H9 (cell line): ENCODE measurements around the gene LGMN. TPM values are rescaled to one million over a fixed set of nuclear protein-coding genes. Genes with fewer than 3 reads are reported as not detected.
A peak's percentile ranks its signal among the peaks of the same experiment; 100 is the strongest.

ENCODE experiments used
- DNase-seq: peaks from one replicate; pipeline ENCODE4 v3.0.0-alpha.2; 2017
- H2AFZ ChIP-seq: one replicate; pipeline ENCODE4 v1.6.1; 2013; ENCODE audit warnings: mild to moderate bottlenecking, low read length, control low read depth, moderate library complexity
- H2AK5ac ChIP-seq: 2 replicates; pipeline ENCODE4 v1.6.1; 2013; ENCODE audit warnings: low read length, control low read depth, mixed read lengths; ENCODE audit not compliant: insufficient read length
- H2BK120ac ChIP-seq: one replicate; pipeline ENCODE4 v1.6.1; 2013; ENCODE audit warnings: low read depth, mild to moderate bottlenecking, low read length, control low read depth, inconsistent platforms; ENCODE audit not compliant: poor library complexity, severe bottlenecking
- H2BK12ac ChIP-seq: 2 replicates; pipeline ENCODE4 v1.6.1; 2013; ENCODE audit warnings: low read length, control low read depth, mixed read lengths, low read depth; ENCODE audit not compliant: insufficient read length
- H2BK15ac ChIP-seq: 2 replicates; pipeline ENCODE4 v1.6.1; 2013; ENCODE audit warnings: low read depth, low read length, control low read depth
- H2BK20ac ChIP-seq: one replicate; pipeline ENCODE4 v1.6.1; 2013; ENCODE audit warnings: low read depth, mild to moderate bottlenecking, low read length, control low read depth, inconsistent platforms; ENCODE audit not compliant: poor library complexity, severe bottlenecking
- H2BK5ac ChIP-seq: 2 replicates; pipeline ENCODE4 v1.6.1; 2013; ENCODE audit warnings: low read length, control low read depth, mixed read lengths; ENCODE audit not compliant: insufficient read length
- H3K14ac ChIP-seq: 2 replicates; pipeline ENCODE4 v1.6.1; 2013; ENCODE audit warnings: low read length, control low read depth; ENCODE audit not compliant: insufficient read depth
- H3K18ac ChIP-seq: 2 replicates; pipeline ENCODE4 v1.6.1; 2013; ENCODE audit warnings: low read depth, mild to moderate bottlenecking, mixed read lengths, low read length, control low read depth; ENCODE audit not compliant: insufficient read length
- H3K23ac ChIP-seq: 2 replicates; pipeline ENCODE4 v1.6.1; 2013; ENCODE audit warnings: low read length, control low read depth, mixed read lengths, low read depth; ENCODE audit not compliant: insufficient read length
- H3K23me2 ChIP-seq: 2 replicates; pipeline ENCODE4 v1.6.1; 2013; ENCODE audit warnings: low read depth, mild to moderate bottlenecking, mixed read lengths, low read length, control low read depth; ENCODE audit not compliant: insufficient read length, poor library complexity, severe bottlenecking
- H3K27ac ChIP-seq: 2 replicates; pipeline ENCODE4 v1.5.1; 2013; ENCODE audit warnings: low read length, control low read depth, mixed read lengths, low read depth; ENCODE audit not compliant: insufficient read length
- H3K27me3 ChIP-seq: 2 replicates; pipeline ENCODE4 v1.6.1; 2013; ENCODE audit warnings: low read length, control low read depth, inconsistent platforms; ENCODE audit not compliant: insufficient read depth
- H3K4ac ChIP-seq: 2 replicates; pipeline ENCODE4 v1.6.1; 2013; ENCODE audit warnings: low read depth, mild to moderate bottlenecking, control low read depth, inconsistent platforms, low read length, moderate library complexity
- H3K4me1 ChIP-seq: 2 replicates; pipeline ENCODE4 v1.6.1; 2013; ENCODE audit warnings: low read length, control low read depth, inconsistent platforms; ENCODE audit not compliant: insufficient read depth
- H3K4me2 ChIP-seq: 2 replicates; pipeline ENCODE4 v1.6.1; 2013; ENCODE audit warnings: low read length, control low read depth, mixed read lengths; ENCODE audit not compliant: insufficient read length, insufficient read depth
- H3K56ac ChIP-seq: 2 replicates; pipeline ENCODE4 v1.6.1; 2013; ENCODE audit warnings: low read depth, mild to moderate bottlenecking, mixed read lengths, low read length, control low read depth; ENCODE audit not compliant: insufficient read length
- H3K79me1 ChIP-seq: 2 replicates; pipeline ENCODE4 v1.6.1; 2013; ENCODE audit warnings: low read depth, mild to moderate bottlenecking, moderate library complexity, low read length, control low read depth, inconsistent platforms; ENCODE audit not compliant: insufficient read depth, poor library complexity, severe bottlenecking
- H3K79me2 ChIP-seq: 2 replicates; pipeline ENCODE4 v1.6.1; 2013; ENCODE audit warnings: low read length, control low read depth, inconsistent platforms; ENCODE audit not compliant: insufficient read depth
- H3K9ac ChIP-seq: 2 replicates; pipeline ENCODE4 v1.6.1; 2013; ENCODE audit warnings: low read length, control low read depth, mixed read lengths; ENCODE audit not compliant: insufficient read length; ENCODE audit errors: extremely low read depth
- H3K9me3 ChIP-seq: one replicate; pipeline ENCODE4 v1.6.1; 2013; ENCODE audit warnings: low read depth, low read length, inconsistent platforms; ENCODE audit not compliant: control insufficient read depth
- H3T11ph ChIP-seq: one replicate; pipeline ENCODE4 v1.6.1; 2013; ENCODE audit warnings: mild to moderate bottlenecking, low read length, control low read depth, inconsistent platforms
- H4K20me1 ChIP-seq: one replicate; pipeline ENCODE4 v1.6.1; 2013; ENCODE audit not compliant: control insufficient read depth, insufficient read length, insufficient read depth
- H4K5ac ChIP-seq: 2 replicates; pipeline ENCODE4 v1.6.1; 2013; ENCODE audit warnings: low read depth, mild to moderate bottlenecking, mixed read lengths, low read length, control low read depth; ENCODE audit not compliant: insufficient read length
- H4K8ac ChIP-seq: replicated peaks from 2 replicates; pipeline ENCODE4 v1.6.1; 2013; ENCODE audit warnings: low read length, control low read depth, mixed read lengths, low read depth; ENCODE audit not compliant: insufficient read length
- H4K91ac ChIP-seq: 2 replicates; pipeline ENCODE4 v1.6.1; 2013; ENCODE audit warnings: low read depth, mild to moderate bottlenecking, moderate library complexity, mixed read lengths, low read length, control low read depth; ENCODE audit not compliant: insufficient read length
- H3K27ac Mint-ChIP-seq, 3 experiments: 2 replicates in 2 of 3; 3 replicates in 1 of 3; pipeline ENCODE4 v1.8.0; 2020 to 2021; ENCODE audit warnings: mixed read lengths in 3 of 3, mild to moderate bottlenecking in 1 of 3, moderate library complexity in 1 of 3
- H3K27me3 Mint-ChIP-seq: 2 replicates; pipeline ENCODE4 v1.8.0; 2021; ENCODE audit warnings: low read depth, mild to moderate bottlenecking, moderate library complexity, mixed read lengths
- H3K36me3 Mint-ChIP-seq, 3 experiments: 2 replicates in 2 of 3; 3 replicates in 1 of 3; pipeline ENCODE4 v1.8.0; 2020 to 2021; ENCODE audit warnings: low read depth in 3 of 3, mixed read lengths in 3 of 3; ENCODE audit not compliant: insufficient read depth in 1 of 3
- H3K4me1 Mint-ChIP-seq, 2 experiments: 2 replicates each; pipeline ENCODE4 v1.8.0; 2020; ENCODE audit warnings: mixed read lengths in 2 of 2
- H3K4me3 Mint-ChIP-seq, 2 experiments: 2 replicates in 1 of 2; 3 replicates in 1 of 2; pipeline ENCODE4 v1.8.0; 2020 to 2021; ENCODE audit warnings: mild to moderate bottlenecking in 2 of 2, mixed read lengths in 2 of 2, moderate library complexity in 1 of 2
- H3K9me3 Mint-ChIP-seq, 2 experiments: 2 replicates in 1 of 2; 3 replicates in 1 of 2; pipeline ENCODE4 v1.8.0; 2020; ENCODE audit warnings: mild to moderate bottlenecking in 2 of 2, mixed read lengths in 2 of 2, moderate library complexity in 1 of 2
- WGBS: extraction: QIAGEN DNeasy Blood & Tissue Kit; methylation state at CpG from one replicate; pipeline ENCODE4 v1.1.7; 2013; ENCODE audit warnings: missing lambda C conversion rate, low lambda C conversion rate, mixed read lengths; ENCODE audit not compliant: insufficient read length; ENCODE audit errors: extremely low coverage; 5-methylcytosine and 5-hydroxymethylcytosine counted together
- total RNA-seq: library from RNA; stranded (reverse); gene quantifications from 2 replicates; pipeline ENCODE4 v1.2.1, GENCODE V29; 2021
- TF ChIP-seq, protein P1 (sequence below): fragments of 200-600 bp; sonication (generic); conservative IDR thresholded peaks from 3 replicates; pipeline ENCODE4 v1.8.0; 2021; ENCODE audit warnings: antibody characterized with exemption, mild to moderate bottlenecking

Gene LGMN
- total RNA-seq, 1 experiment from 2014 or later: 55.3 TPM

DNA sequence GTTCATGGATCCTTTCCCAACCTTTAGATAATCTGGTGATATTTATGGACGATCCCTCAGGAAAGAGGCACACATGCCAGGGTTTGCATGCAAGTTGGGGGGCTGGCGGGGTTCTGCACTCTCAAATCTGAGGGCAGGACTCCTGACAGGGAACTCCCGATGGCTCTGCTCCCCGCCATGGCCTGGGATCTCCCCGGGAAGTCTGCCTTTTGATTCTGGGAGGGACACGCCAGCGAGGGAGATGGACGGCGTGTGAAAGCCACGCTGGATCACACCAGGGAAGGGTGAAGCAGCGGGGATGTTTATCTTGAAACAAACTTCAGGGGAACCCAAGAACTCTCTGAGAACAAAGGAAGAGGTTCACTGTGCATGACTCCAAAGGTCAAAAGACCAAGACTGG lies 43.6 kb downstream of the LGMN start:
- Histone ChIP-seq H3K9ac (no peak overlapping the region), H2AFZ (no peak overlapping the region), H4K8ac (no peak overlapping the region), H3K14ac (no peak overlapping the region), H3K79me1 (no peaks in the 10 kb centered on the region), H2BK15ac (no peak overlapping the region), H3K4me2 (no peak overlapping the region), H2BK5ac (no peak overlapping the region), H3K23me2 (no peaks in the 10 kb centered on the region), H3K23ac (no peak overlapping the region), H4K5ac (no peak overlapping the region), H4K20me1 (no peaks in the 10 kb centered on the region), H3K4me1 (no peaks in the 10 kb centered on the region), H3K27me3 (no peaks in the 10 kb centered on the region), H3K4ac (no peak overlapping the region), H2BK12ac (no peak overlapping the region), H3K79me2 (no peaks in the 10 kb centered on the region), H2BK120ac (no peak overlapping the region), H4K91ac (no peak overlapping the region), H2BK20ac (no peak overlapping the region), H2AK5ac (no peak overlapping the region), H3K56ac (no peak overlapping the region), H3T11ph (no peak overlapping the region), H3K18ac (no peak overlapping the region), H3K27ac (no peak overlapping the region), H3K9me3 (no peaks in the 10 kb centered on the region)
- Mint-ChIP-seq H3K4me1 (peaks cover 2% of the 10 kb centered on the region in 2 experiments; a peak in 2 of 4 replicates), H3K4me3 (no peak overlapping the region), H3K27me3 (peaks cover 2% of the 10 kb centered on the region; the same call in 1 of the 2 replicates), H3K27ac (0 out of 7 replicates have a peak overlapping the region, but pooled peaks of 1 of the 3 experiments have one; percentile 3), H3K36me3 (peaks cover 20 to 43% (median 38%) of the 10 kb centered on the region in 3 experiments), H3K9me3 (no peaks in the 10 kb centered on the region)
- WGBS: no CpG with 5 or more reads among the region's 11 CpGs
- no peak for DNase-seq
- TF ChIP-seq, protein P1, sequence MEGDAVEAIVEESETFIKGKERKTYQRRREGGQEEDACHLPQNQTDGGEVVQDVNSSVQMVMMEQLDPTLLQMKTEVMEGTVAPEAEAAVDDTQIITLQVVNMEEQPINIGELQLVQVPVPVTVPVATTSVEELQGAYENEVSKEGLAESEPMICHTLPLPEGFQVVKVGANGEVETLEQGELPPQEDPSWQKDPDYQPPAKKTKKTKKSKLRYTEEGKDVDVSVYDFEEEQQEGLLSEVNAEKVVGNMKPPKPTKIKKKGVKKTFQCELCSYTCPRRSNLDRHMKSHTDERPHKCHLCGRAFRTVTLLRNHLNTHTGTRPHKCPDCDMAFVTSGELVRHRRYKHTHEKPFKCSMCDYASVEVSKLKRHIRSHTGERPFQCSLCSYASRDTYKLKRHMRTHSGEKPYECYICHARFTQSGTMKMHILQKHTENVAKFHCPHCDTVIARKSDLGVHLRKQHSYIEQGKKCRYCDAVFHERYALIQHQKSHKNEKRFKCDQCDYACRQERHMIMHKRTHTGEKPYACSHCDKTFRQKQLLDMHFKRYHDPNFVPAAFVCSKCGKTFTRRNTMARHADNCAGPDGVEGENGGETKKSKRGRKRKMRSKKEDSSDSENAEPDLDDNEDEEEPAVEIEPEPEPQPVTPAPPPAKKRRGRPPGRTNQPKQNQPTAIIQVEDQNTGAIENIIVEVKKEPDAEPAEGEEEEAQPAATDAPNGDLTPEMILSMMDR: no peak
